Erythroblast (primary cell): ENCODE data around the gene BCO2.

Experiments used
- DNase-seq, 2 experiments: peaks; one replicate each; lab custom pipeline; 2025; lab: John Stamatoyannopoulos, UW
- GATA1 ChIP-seq: IDR thresholded peaks from 2 replicates; pipeline ENCODE4 v1.6.1; 2011; ENCODE audit warnings: low read depth, mild to moderate bottlenecking, control low read depth, low read length, moderate library complexity
- POLR2A ChIP-seq: IDR thresholded peaks from 2 replicates; pipeline ENCODE4 v1.6.1; 2011; ENCODE audit warnings: mild to moderate bottlenecking, low read length

BCO2 gene

DNA sequence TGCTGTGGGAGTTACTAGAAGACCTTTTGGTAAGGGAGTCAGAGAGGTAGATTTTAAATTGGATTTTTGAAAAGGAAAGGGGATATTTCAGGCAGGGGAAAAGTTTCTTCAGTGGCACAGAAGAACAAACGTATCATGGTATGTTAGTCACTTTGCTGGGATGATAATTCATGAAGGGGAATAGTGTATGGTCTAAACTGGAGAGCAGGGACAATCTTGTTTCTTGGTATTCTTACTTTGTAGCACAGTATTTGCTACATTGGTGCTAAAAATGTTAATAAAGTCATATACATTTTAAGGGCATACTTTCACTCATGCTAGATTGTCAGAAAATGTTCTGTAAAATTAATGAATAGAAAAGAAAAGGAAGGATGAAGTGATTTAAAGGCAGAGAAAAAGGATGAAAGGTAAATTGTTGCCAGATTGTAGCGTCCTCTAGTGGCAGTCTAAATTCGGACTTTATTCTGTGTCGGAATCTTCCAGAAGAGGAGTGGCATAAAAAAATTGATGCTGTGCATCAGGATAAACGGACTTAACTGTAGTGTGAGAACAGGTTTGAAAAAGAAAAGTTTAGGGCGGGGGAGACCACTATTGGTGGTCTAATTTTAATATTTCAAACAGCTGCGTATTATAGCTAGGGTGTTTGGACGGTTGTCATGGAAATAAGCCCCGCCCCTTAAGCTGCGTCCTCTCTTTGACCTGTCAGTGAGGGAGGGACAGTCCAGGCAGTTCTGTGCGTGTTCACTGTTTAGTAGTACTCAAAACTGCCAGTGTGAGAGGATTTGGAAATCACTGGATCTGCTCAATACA lies at the start of gene BCO2:
Gene BCO2, plus strand, starts transcription at position 724 of the 810 bp plus-strand sequence. CDS start 90 bp downstream, outside the sequence.
- peak; percentile 68 to 80 for DNase-seq
- TF ChIP-seq GATA1 (no peak), POLR2A (no peak)

GRCh38 chr11:112127056-112127455 lies 48.3 kb upstream of the BCO2 start:
- TF ChIP-seq POLR2A (no peak), GATA1 (no peak)
- DNase-seq = no peak

GRCh38 chr11:112128483-112129121 lies 46.7 kb upstream of the BCO2 start:
- TF ChIP-seq POLR2A (no peak), GATA1 (no peak)
- DNase-seq = no peak

DNA sequence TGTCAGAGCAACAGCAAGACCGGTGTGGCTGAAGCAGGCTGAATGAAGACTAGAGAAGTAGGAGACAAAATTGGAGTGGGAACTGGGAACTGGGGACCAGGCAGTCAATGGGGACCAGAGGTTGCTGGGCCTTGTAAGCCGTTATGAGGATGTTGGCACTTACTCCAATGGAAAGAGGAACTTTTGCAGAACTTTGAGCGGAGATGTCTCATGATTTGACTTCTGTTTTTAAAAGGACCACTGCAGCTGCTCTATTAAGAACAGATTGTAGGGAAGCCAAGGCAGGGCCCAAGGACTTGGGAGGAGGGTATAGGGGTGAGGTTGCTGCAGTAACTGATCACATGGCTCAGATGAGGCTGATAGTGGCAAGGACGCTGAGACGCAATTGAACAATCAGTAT lies 45.7 kb upstream of the BCO2 start:
- TF ChIP-seq POLR2A (no peak), GATA1 (no peak)
- DNase-seq = no peak

DNA sequence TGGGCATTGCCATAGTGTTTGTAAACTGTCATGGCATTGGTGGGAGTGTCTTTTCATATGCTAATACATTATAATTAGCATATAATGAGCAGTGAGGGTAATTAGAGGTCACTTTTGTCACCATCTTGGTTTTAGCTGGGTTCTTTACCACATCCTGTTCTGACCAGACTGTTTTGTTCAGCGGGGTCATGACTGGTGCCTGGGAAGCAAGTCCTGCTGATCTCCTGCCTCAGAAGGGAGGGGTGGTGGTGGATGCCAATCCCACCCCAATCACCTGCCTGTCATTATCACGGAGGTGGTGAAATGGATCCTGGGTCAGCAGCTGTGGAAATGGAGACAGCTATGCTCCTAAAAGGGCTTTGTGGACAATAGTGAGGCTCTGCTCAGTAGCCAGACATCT lies 42.6 kb upstream of the BCO2 start:
- TF ChIP-seq GATA1 = no peak
- no peak for TF ChIP-seq POLR2A

GRCh38 chr11:112134473-112134872 lies 40.8 kb upstream of the BCO2 start:
- no peak for TF ChIP-seq GATA1
- TF ChIP-seq POLR2A = no peak
- no peak for DNase-seq

More for the DNA sequence above, 42.6 kb upstream of the BCO2 start:
- DNase-seq = no peak

DNA sequence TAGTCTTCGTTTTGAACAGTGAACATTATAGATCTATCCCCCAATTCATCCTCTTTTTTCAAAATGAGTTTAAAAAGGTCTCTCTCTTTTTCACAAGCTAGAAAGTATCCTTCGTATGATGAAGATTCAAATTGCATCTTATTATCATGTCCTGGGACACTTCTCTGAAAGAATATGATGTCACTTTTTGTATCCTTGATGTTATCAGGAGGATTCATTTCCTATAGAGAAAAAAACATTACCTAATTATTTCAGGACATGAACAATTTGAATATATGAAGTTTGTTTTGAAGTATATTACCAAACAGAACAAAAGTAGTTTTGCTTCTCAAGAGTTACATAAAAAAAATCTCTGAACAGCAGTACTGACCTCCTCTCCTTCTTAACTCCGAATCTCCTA lies 31.7 kb upstream of the BCO2 start:
- DNase-seq = no peak
- TF ChIP-seq POLR2A = no peak
- TF ChIP-seq GATA1 = no peak

DNA sequence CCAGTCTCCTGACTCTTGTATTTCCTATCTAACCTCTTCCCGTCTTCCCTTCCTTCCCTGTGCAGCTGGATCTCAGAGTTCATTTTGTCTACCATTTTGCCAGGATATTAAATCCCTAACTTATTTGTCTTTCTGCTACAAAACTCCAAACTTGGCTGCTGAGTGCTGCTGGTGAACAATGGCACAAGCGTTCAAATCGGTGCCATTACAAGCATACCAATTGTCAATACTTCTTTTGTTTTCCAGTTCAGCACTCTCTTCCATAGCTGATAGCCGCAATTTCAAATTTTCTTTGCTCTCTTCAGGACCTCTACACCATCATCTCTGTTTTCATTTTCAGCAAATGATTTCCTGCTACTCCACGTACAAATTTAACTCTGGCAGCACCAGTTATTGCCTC lies 24.8 kb upstream of the BCO2 start:
- TF ChIP-seq GATA1 (no peak), POLR2A (no peak)
- no peak for DNase-seq

GRCh38 chr11:112156153-112156955 lies 19.0 kb upstream of the BCO2 start:
- DNase-seq = peak; percentile 51 to 77
- TF ChIP-seq POLR2A (no peak), GATA1 (no peak)

GRCh38 chr11:112156956-112157766 lies 18.2 kb upstream of the BCO2 start:
- no peak for TF ChIP-seq GATA1
- peak in 1 of 2 experiments; percentile 11 for DNase-seq

GRCh38 chr11:112159098-112160065 lies 15.9 kb upstream of the BCO2 start:
- TF ChIP-seq POLR2A = no peak
- no peak for TF ChIP-seq GATA1
- DNase-seq = no peak

GRCh38 chr11:112160091-112160848 lies 15.0 kb upstream of the BCO2 start:
- no peak for DNase-seq
- no peak for TF ChIP-seq POLR2A
